Measurements from ENCODE around the gene CDC42SE1. TPM values are rescaled to one million over a fixed set of nuclear protein-coding genes. Genes with fewer than 3 reads are reported as not detected.

Gene CDC42SE1
- total RNA-seq, 1 experiment from 2014 or later = 76.3 TPM

DNA sequence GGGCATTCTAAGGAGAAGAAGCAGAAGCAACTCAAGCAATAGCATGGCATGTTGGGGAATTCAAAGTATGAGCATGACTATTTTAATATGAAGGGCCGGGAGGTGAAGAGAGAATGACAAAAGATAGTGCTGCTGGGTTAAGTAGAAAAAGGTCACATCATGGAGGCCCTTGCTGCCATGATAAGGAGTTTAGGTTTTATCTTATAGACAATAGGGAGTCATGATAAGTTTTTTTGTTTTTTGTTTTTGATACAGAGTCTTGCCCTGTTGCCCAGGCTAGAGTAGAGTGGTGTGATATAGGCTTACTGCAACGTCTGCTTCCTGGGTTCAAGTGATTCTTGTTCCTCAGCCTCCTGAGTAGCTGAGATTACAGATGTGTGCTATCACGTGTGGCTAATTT, 19.9 kb downstream of the CDC42SE1 start (continued):
- TF ChIP-seq ZNF532 (CRISPR knock-in tag; IDR thresholded peaks at IDR 0.05; ENCODE audit: borderline replicate concordance) (no peak), CTCF (IDR thresholded peaks at IDR 0.05) (no peak)

GRCh38 chr1:151037032-151037431, 22.4 kb downstream of the CDC42SE1 start:
- ChIA-PET POLR2A (interaction anchor here (1.1 kb wide), 1 partner anchor 11 kb away, joined by 5 read pairs; no protein-coding TSS in a partner anchor), CTCF (interaction anchor here (0.6 to 2.2 kb wide), 8 partner anchors 11 to 822 kb away, joined by 3 to 16 read pairs (median 4); partner anchors contain the start of genes C1orf56, CDC42SE1, GABPB2 and MINDY1)
- Mint-ChIP-seq H3K9me3 (no peaks in the 10 kb centered on the region), H3K4me3 (0 out of 2 replicates have a peak overlapping the region, but pooled peaks have one; percentile 5), H3K27ac (peak overlapping the region; percentile 93), H3K27me3 (ENCODE audit: low read depth) (no peaks in the 10 kb centered on the region), H3K36me3 (peaks cover 17% of the 10 kb centered on the region), H3K4me1 (peaks cover 16% of the 10 kb centered on the region)
- peak; percentile 30 for TF ChIP-seq PRDM15 (CRISPR knock-in tag; IDR thresholded peaks at IDR 0.05)
- no peak for TF ChIP-seq ZNF423 (CRISPR knock-in tag; IDR thresholded peaks at IDR 0.05)
- no peak for ATAC-seq
- no peak for DNase-seq (ENCODE audit: low spot score)

DNA sequence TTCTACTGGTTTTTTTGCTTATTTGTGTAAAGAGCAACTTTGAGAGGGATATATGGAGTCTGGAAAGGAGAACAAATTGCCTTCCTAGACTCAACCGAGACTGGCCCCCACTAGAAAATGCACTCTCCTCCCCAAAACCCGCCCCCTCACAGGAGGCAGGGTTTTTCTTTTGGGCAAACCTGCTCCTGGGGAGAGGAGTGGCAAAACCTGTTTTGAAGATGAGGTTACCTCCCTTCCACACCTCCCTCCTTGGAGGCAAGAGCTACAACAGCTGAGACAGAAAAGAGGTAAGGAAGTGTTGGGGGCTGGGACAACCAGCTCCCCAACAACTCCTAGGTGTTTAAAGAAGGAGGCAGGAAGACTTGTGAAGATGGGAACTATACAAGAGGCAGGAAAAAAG, 23.1 kb downstream of the CDC42SE1 start, which contains the start of gene BNIPL:
BNIPL (plus strand) TSS at position 231 of the 400 bp plus-strand sequence; CDS start at position 371, 140 bp downstream.
- DNase-seq (ENCODE audit: low spot score) (no peak), ATAC-seq (peak; percentile 69)
- Mint-ChIP-seq H3K4me1 (peaks cover 16% of the 10 kb centered on the region), H3K9me3 (no peaks in the 10 kb centered on the region), H3K4me3 (peak within 1 kb of the TSS; percentile 51), H3K27me3 (ENCODE audit: low read depth) (no peaks in the 10 kb centered on the region), H3K27ac (peak within 1 kb of the TSS; percentile 93), H3K36me3 (peaks cover 20% of the 10 kb centered on the region)
- POLR2A ChIA-PET = interaction anchor here (1.1 kb wide), 1 partner anchor 12 kb away, joined by 5 read pairs; no protein-coding TSS in a partner anchor
- TF ChIP-seq GTF2I (CRISPR knock-in tag; conservative IDR thresholded peaks at IDR 0.05) (no peak), ATF2 (CRISPR knock-in tag; IDR thresholded peaks at IDR 0.05; ENCODE audit: borderline replicate concordance, low read depth) (no peak)
- CTCF ChIA-PET = interaction anchor here (0.8 to 2.2 kb wide), 5 partner anchors 11 to 35 kb away, joined by 3 to 16 read pairs (median 7); partner anchors contain the start of genes C1orf56, CDC42SE1, GABPB2 and MINDY1

DNA sequence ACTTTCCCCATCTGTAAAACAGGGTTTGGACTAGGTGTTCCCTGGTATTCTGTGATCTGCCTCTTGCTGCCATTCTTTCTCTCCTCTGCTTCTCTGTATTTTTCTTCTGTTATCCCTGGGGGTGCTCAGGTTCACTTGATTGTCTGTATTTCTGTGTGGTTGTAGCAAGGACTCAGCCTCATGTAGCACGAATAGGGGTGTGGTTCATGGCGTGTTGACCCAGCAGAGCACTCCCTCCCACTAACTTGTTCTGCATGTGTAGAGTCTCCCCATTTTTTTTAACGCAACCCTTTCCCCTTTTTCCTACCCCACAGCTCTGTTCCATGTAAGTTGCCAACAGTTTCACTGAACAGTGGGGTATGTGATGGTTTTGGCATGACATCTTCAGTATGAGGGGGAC, 24.3 kb downstream of the CDC42SE1 start:
- H3K27me3 Mint-ChIP-seq (ENCODE audit: low read depth) = no peaks in the 10 kb centered on the region
- H3K4me1 Mint-ChIP-seq = peaks cover 16% of the 10 kb centered on the region
- H3K27ac Mint-ChIP-seq = no peak overlapping the region; the same call in 1 of the 2 replicates
- POLR2A ChIA-PET = no interaction called here
- H3K36me3 Mint-ChIP-seq = peaks cover 25% of the 10 kb centered on the region
- no peaks in the 10 kb centered on the region for H3K9me3 Mint-ChIP-seq
- CTCF ChIA-PET = no interaction called here
- H3K4me3 Mint-ChIP-seq = no peak overlapping the region
- DNase-seq (ENCODE audit: low spot score) (no peak), ATAC-seq (no peak)
- TF ChIP-seq, protein P1, sequence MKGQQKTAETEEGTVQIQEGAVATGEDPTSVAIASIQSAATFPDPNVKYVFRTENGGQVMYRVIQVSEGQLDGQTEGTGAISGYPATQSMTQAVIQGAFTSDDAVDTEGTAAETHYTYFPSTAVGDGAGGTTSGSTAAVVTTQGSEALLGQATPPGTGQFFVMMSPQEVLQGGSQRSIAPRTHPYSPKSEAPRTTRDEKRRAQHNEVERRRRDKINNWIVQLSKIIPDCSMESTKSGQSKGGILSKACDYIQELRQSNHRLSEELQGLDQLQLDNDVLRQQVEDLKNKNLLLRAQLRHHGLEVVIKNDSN (CRISPR knock-in tag; IDR thresholded peaks at IDR 0.05) = no peak
- no peak for TF ChIP-seq TCF7 (CRISPR knock-in tag; IDR thresholded peaks at IDR 0.05; ENCODE audit: low read depth)
- TF ChIP-seq FOXP1 (CRISPR knock-in tag; IDR thresholded peaks at IDR 0.05; ENCODE audit: borderline replicate concordance) = no peak
- no peak for TF ChIP-seq FOXK1 (CRISPR knock-in tag; IDR thresholded peaks at IDR 0.05)
- TF ChIP-seq MXD4 (CRISPR knock-in tag; IDR thresholded peaks at IDR 0.05; ENCODE audit: borderline replicate concordance) = no peak
- no peak for TF ChIP-seq SP1 (CRISPR knock-in tag; conservative IDR thresholded peaks at IDR 0.05)
- no peak for TF ChIP-seq JUN (CRISPR knock-in tag; IDR thresholded peaks at IDR 0.05)
- no peak for TF ChIP-seq JAZF1 (CRISPR knock-in tag; IDR thresholded peaks at IDR 0.05)
- TF ChIP-seq, protein P2, sequence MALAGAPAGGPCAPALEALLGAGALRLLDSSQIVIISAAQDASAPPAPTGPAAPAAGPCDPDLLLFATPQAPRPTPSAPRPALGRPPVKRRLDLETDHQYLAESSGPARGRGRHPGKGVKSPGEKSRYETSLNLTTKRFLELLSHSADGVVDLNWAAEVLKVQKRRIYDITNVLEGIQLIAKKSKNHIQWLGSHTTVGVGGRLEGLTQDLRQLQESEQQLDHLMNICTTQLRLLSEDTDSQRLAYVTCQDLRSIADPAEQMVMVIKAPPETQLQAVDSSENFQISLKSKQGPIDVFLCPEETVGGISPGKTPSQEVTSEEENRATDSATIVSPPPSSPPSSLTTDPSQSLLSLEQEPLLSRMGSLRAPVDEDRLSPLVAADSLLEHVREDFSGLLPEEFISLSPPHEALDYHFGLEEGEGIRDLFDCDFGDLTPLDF (CRISPR knock-in tag; IDR thresholded peaks at IDR 0.05) = no peak
- no peak for TF ChIP-seq NFATC4 (CRISPR knock-in tag; IDR thresholded peaks at IDR 0.05)

All from WTC11 (cell line).